ENCODE data around the gene NEK11. TPM values are rescaled to one million over a fixed set of nuclear protein-coding genes. Genes with fewer than 3 reads are reported as not detected.

NEK11 gene
- total and polyA plus RNA-seq, 8 donors = 0.45 to 24.2 (median 2.3) TPM; not detected in 1

DNA sequence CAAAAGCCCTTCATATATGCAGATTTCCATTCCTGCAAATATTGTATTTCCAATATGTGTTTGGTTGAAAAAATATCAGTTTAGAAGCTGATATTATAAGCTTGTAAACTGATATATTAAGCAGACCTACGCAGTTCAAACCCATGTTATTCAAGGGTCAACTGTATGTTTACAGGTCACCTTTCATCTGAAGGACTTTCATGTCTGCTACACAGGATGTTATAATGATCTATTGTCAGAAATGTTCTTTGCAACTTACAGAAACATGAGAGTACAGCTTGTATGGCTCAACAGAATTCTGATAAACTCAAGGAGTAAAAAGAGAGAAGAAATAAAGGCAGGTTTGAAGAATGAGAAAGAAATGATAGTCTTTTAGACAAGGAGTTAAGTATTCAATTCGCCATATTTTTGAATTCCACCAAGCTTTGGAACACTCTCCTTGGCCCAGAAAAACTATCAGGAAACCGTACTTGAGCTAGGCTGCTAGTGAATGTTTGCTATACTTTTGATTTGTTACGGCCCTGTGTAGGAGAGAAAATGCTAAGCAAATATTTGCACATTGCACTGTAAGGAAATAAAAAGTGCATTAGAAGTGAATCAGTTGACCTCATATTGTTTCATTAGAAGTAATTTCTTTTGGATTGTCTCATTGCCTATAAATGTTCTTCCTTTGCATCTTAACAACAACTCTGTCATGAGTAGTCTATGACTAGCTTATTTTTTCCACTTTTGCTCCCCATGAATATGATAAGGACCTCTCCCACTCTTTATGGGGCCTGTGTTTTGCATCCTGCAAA, 81.2 kb downstream of the NEK11 start:
- intact Hi-C loops (cut with DNase I; ENCODE audit: low total_unique reads) = no loop called here
- TF ChIP-seq, protein P1, sequence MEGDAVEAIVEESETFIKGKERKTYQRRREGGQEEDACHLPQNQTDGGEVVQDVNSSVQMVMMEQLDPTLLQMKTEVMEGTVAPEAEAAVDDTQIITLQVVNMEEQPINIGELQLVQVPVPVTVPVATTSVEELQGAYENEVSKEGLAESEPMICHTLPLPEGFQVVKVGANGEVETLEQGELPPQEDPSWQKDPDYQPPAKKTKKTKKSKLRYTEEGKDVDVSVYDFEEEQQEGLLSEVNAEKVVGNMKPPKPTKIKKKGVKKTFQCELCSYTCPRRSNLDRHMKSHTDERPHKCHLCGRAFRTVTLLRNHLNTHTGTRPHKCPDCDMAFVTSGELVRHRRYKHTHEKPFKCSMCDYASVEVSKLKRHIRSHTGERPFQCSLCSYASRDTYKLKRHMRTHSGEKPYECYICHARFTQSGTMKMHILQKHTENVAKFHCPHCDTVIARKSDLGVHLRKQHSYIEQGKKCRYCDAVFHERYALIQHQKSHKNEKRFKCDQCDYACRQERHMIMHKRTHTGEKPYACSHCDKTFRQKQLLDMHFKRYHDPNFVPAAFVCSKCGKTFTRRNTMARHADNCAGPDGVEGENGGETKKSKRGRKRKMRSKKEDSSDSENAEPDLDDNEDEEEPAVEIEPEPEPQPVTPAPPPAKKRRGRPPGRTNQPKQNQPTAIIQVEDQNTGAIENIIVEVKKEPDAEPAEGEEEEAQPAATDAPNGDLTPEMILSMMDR (IDR thresholded peaks at IDR 0.05) = no peak
- TF ChIP-seq POLR2AphosphoS5 (IDR thresholded peaks at IDR 0.05) (no peak), EP300 (IDR thresholded peaks at IDR 0.05) (no peak), POLR2A (IDR thresholded peaks at IDR 0.05) (no peak)
- DNase-seq = peak in 1 of 2 donors; percentile 41

DNA sequence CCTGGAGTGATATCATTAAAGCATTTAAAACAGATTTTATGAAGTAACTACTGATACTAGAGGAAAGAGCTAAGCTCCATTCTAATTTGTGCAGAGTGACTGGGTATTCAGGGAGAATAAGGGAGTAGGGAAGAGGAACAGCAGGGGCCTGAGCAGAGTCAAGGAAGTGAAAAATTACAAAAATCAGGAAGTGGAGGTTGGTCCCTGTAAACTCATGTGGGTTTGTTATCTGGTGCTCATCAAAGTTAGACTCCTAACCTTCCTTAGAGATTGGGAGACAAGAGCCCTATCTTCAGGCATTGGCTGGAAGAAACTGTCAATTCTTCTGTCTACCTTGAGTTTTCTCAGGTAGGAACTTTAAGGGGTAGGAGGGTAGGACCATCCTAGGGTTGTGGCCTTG, 82.5 kb downstream of the NEK11 start:
- no peak for DNase-seq
- intact Hi-C loops (cut with DNase I; ENCODE audit: low total_unique reads) = no loop called here
- no peaks in the 10 kb centered on the region for H3K27me3 ChIP-seq
- H3K4me1 ChIP-seq = peaks cover 0 to 9% (median 0%) of the 10 kb centered on the region in 4 donors
- no peak for TF ChIP-seq POLR2A (IDR thresholded peaks at IDR 0.05)
- TF ChIP-seq EP300 (IDR thresholded peaks at IDR 0.05) = no peak
- TF ChIP-seq, protein P1 (IDR thresholded peaks at IDR 0.05) = no peak
- TF ChIP-seq POLR2AphosphoS5 (IDR thresholded peaks at IDR 0.05) = no peak
- H3K4me3 ChIP-seq = no peak overlapping the region
- H3K9me3 ChIP-seq = no peaks in the 10 kb centered on the region
- no peaks in the 10 kb centered on the region for H3K36me3 ChIP-seq
- no peak overlapping the region for H3K27ac ChIP-seq

More for the DNA sequence above, 81.2 kb downstream of the NEK11 start:
- H3K9me3 ChIP-seq = no peaks in the 10 kb centered on the region
- peaks cover 0 to 9% (median 0%) of the 10 kb centered on the region in 4 donors for H3K4me1 ChIP-seq
- H3K36me3 ChIP-seq = no peaks in the 10 kb centered on the region
- H3K27ac ChIP-seq = no peak overlapping the region
- H3K4me3 ChIP-seq = no peak overlapping the region
- H3K27me3 ChIP-seq = no peaks in the 10 kb centered on the region
- 26 to 64% (median 44%) methylated on average over 4 of the region's 4 CpGs for WGBS, 5 donors

DNA sequence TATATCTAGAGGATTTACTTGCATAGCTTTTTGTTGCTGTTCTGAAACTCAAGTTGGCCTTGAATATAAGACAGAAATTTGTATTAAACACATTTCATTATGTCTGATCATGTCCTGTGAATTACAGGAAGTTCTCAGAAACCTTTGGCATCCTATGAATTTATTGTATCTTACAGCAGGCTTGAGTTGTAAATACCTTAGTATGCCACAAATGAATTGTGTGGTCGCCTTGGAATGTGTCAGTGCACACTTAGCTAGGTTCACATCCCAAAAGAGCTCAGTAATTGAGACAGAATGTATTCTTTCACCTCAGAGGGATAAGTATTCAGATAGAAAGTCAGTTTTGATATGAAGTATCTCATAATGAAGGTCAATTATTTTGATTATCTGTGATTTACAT, 83.4 kb downstream of the NEK11 start:
- Histone ChIP-seq H3K9me3 (no peaks in the 10 kb centered on the region), H3K36me3 (no peaks in the 10 kb centered on the region), H3K4me1 (peaks cover 0 to 9% (median 0%) of the 10 kb centered on the region in 4 donors), H3K4me3 (no peak overlapping the region), H3K27me3 (no peaks in the 10 kb centered on the region), H3K27ac (no peak overlapping the region)
- DNase-seq = no peak
- WGBS, 5 donors = 86 to 97% (median 93%) methylated on average over 1 of the region's 1 CpG
- TF ChIP-seq EP300 (IDR thresholded peaks at IDR 0.05) = no peak
- TF ChIP-seq POLR2A (IDR thresholded peaks at IDR 0.05) = no peak
- TF ChIP-seq POLR2AphosphoS5 (IDR thresholded peaks at IDR 0.05) = no peak
- TF ChIP-seq, protein P1 (IDR thresholded peaks at IDR 0.05) = no peak
- intact Hi-C loops (cut with DNase I; ENCODE audit: low total_unique reads) = no loop called here

DNA sequence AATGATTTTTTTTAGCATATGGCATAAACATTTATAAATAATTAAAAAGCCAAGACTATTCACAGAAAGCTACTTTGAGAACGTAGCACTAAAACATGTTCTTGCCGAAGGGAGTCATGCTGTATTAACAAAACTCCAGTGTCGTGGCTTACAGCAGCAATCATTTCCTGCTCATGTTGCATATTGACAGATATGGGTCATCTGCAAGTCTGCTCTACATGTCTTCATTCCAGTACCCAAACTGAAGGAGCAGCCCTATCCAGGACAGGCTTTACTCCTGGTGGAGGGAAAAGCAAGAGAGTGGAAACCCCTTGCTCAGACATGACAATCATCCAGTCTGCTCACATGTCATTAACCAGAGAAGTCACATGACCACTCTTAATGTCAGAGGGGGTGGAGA, 87.6 kb downstream of the NEK11 start:
- no peak for DNase-seq
- WGBS, 5 donors = 33 to 67% (median 58%) methylated on average over 3 of the region's 3 CpGs
- intact Hi-C loops (cut with DNase I; ENCODE audit: low total_unique reads) = no loop called here
- Histone ChIP-seq H3K27ac (no peak overlapping the region), H3K4me1 (no peaks in the 10 kb centered on the region), H3K36me3 (no peaks in the 10 kb centered on the region), H3K9me3 (peaks cover 0 to 4% (median 0%) of the 10 kb centered on the region in 4 donors), H3K27me3 (no peaks in the 10 kb centered on the region), H3K4me3 (no peak overlapping the region)
- TF ChIP-seq POLR2A (IDR thresholded peaks at IDR 0.05) (no peak), POLR2AphosphoS5 (IDR thresholded peaks at IDR 0.05) (no peak), EP300 (IDR thresholded peaks at IDR 0.05) (no peak)
- TF ChIP-seq, protein P1 (IDR thresholded peaks at IDR 0.05) = no peak
